CD4-positive, alpha-beta T cell (primary cell): Measurements from ENCODE around the gene TSKS. TPM values are rescaled to one million over a fixed set of nuclear protein-coding genes. Genes with fewer than 3 reads are reported as not detected.

Experiments used
- ATAC-seq: fragments of 200-7000 bp; cut with Tn5 transposase; one replicate; pipeline ENCODE4 v1.10.0; 2022; ENCODE audit warnings: mild to moderate bottlenecking; ENCODE audit not compliant: poor library complexity
- CTCF ChIA-PET: fragments of 350-600 bp; sonication (Branson Sonifier 250); formaldehyde crosslinking; loops from one replicate; lab custom pipeline; 2021; ENCODE audit warnings: antibody characterized with exemption, inconsistent platforms; lab: Charles Lee
- POLR2A ChIA-PET: fragments of 350-600 bp; sonication (Branson Sonifier 250); formaldehyde crosslinking; loops from one replicate; lab custom pipeline; 2021; ENCODE audit warnings: antibody characterized with exemption, inconsistent platforms; lab: Charles Lee
- DNase-seq, 14 experiments: peaks; one replicate each; pipeline ENCODE4 v3.0.0-alpha.2; 2013 to 2020; ENCODE audit warnings: mixed read lengths in 2 of 14
- H3K27ac ChIP-seq, 2 donors: one replicate each; pipeline versions ENCODE4 v1.5.1 to v1.7.0; 2013; ENCODE audit warnings: low read length in 2 of 2, low read depth in 1 of 2, mild to moderate bottlenecking in 1 of 2
- H3K27me3 ChIP-seq, 2 experiments: 1 replicate in 1 of 2; 2 replicates in 1 of 2; pipeline versions ENCODE4 v1.6.1 to v1.7.0; 2013; ENCODE audit warnings: low read length in 2 of 2, control low read depth in 1 of 2, mild to moderate bottlenecking in 1 of 2, moderate library complexity in 1 of 2; ENCODE audit not compliant: insufficient read depth in 2 of 2, control insufficient read depth in 1 of 2
- H3K36me3 ChIP-seq: one replicate; pipeline ENCODE4 v1.6.1; 2013; ENCODE audit warnings: low read length, control low read depth; ENCODE audit not compliant: insufficient read depth
- H3K4me1 ChIP-seq: one replicate; pipeline ENCODE4 v1.6.1; 2013; ENCODE audit warnings: low read length, control low read depth; ENCODE audit not compliant: insufficient read depth
- H3K4me3 ChIP-seq: one replicate; pipeline ENCODE4 v1.5.1; 2013; ENCODE audit warnings: mild to moderate bottlenecking, low read length, moderate library complexity
- H3K9me3 ChIP-seq, 2 experiments: 1 replicate in 1 of 2; 2 replicates in 1 of 2; pipeline versions ENCODE4 v1.6.1 to v1.7.0; 2013; ENCODE audit warnings: low read length in 2 of 2, mild to moderate bottlenecking in 2 of 2, control low read depth in 1 of 2, moderate library complexity in 1 of 2; ENCODE audit not compliant: control insufficient read depth in 1 of 2, insufficient read depth in 1 of 2
- H3K27ac Mint-ChIP-seq: one replicate; pipeline ENCODE4 v1.8.0; 2020; ENCODE audit warnings: mixed read lengths
- H3K27me3 Mint-ChIP-seq: one replicate; pipeline ENCODE4 v1.8.0; 2021; ENCODE audit warnings: mixed read lengths
- H3K36me3 Mint-ChIP-seq: one replicate; pipeline ENCODE4 v1.8.0; 2021; ENCODE audit warnings: low read depth, mixed read lengths
- H3K4me1 Mint-ChIP-seq: one replicate; pipeline ENCODE4 v1.8.0; 2021; ENCODE audit warnings: low read depth, mixed read lengths
- H3K4me3 Mint-ChIP-seq: one replicate; pipeline ENCODE4 v1.8.0; 2020; ENCODE audit warnings: mild to moderate bottlenecking, mixed read lengths
- H3K9me3 Mint-ChIP-seq: one replicate; pipeline ENCODE4 v1.8.0; 2020; ENCODE audit warnings: mixed read lengths
- intact Hi-C, 2 experiments: fragments of 100-400 bp; cut with DNase I in 1 of 2; cut with micrococcal nuclease in 1 of 2; formaldehyde crosslinking; loops; one replicate each; pipeline versions ENCODE4 v1.15.1 to v1.9.0; 2023 to 2025; cut with DNase I, micrococcal nuclease
- total RNA-seq, 174 experiments: library from RNA in 2 of 174; stranded (reverse) in 2 of 174; gene quantifications; one replicate each; pipeline ENCODE4 v1.2.3 and lab custom pipeline; 2021 to 2026
- TF ChIP-seq, protein P1 (sequence below): fragments of 200-600 bp; IDR thresholded peaks from one replicate; pipeline ENCODE4 v1.8.0; 2022; ENCODE audit warnings: antibody characterized with exemption, mild to moderate bottlenecking

TSKS gene
- total RNA-seq, 2 experiments from 2014 or later: 2.1 to 2.9 TPM

DNA sequence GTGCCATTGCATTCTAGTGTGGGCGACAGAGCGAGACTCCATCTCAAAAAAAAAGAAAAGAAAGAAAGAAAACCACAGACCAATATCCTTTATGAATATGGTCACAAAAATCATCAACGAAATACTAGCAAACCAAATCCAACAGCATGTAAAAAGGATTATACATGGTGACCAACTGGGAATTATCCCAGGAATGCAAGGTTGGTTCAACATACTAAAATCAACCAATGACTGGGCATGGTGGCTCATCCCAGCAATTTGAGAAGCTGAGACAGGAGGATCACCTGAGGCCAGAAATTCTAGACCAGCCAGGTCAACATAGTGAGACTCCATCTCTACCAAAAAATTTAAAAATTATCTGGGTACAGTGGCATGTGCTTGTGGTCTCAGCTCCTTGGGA, 7.2 kb downstream of the TSKS start:
- CTCF ChIA-PET: no interaction called here
- Mint-ChIP-seq H3K36me3 (no peaks in the 10 kb centered on the region), H3K9me3 (no peaks in the 10 kb centered on the region), H3K27ac (no peak overlapping the region), H3K4me3 (no peak overlapping the region), H3K27me3 (no peaks in the 10 kb centered on the region), H3K4me1 (no peaks in the 10 kb centered on the region)
- H3K4me3 ChIP-seq: no peak overlapping the region
- no peak for DNase-seq
- peaks cover 4 to 15% of the 10 kb centered on the region in 2 experiments for H3K9me3 ChIP-seq
- POLR2A ChIA-PET: no interaction called here
- no peaks in the 10 kb centered on the region for H3K27me3 ChIP-seq
- intact Hi-C loops: no loop called here
- no peaks in the 10 kb centered on the region for H3K4me1 ChIP-seq
- H3K36me3 ChIP-seq: no peaks in the 10 kb centered on the region
- TF ChIP-seq, protein P1, sequence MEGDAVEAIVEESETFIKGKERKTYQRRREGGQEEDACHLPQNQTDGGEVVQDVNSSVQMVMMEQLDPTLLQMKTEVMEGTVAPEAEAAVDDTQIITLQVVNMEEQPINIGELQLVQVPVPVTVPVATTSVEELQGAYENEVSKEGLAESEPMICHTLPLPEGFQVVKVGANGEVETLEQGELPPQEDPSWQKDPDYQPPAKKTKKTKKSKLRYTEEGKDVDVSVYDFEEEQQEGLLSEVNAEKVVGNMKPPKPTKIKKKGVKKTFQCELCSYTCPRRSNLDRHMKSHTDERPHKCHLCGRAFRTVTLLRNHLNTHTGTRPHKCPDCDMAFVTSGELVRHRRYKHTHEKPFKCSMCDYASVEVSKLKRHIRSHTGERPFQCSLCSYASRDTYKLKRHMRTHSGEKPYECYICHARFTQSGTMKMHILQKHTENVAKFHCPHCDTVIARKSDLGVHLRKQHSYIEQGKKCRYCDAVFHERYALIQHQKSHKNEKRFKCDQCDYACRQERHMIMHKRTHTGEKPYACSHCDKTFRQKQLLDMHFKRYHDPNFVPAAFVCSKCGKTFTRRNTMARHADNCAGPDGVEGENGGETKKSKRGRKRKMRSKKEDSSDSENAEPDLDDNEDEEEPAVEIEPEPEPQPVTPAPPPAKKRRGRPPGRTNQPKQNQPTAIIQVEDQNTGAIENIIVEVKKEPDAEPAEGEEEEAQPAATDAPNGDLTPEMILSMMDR: no peak
- no peak for ATAC-seq
- H3K27ac ChIP-seq: no peak overlapping the region

DNA sequence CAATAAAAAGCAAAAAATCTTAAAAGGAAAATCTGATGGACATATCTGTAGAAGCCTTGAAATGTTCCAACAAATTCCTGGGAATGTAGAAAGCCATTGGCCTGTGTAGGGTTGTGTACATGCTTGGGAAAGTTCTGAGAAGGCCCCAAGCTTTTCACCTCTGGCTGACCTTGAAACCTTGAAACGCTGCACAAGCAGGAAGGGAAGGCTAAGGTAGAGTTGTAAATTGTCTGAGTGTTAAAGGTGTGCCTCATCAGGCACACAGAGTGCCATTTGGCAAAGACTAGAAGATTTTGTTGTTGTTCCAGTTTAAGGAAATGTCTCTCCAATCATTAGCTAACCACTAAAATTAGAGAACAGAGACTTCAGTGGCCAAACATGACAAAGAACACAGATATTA, 10.4 kb downstream of the TSKS start:
- ChIA-PET CTCF (no interaction called here), POLR2A (no interaction called here)
- no peak overlapping the region for H3K4me3 ChIP-seq
- H3K9me3 ChIP-seq: peaks cover 4 to 15% of the 10 kb centered on the region in 2 experiments
- H3K36me3 ChIP-seq: no peaks in the 10 kb centered on the region
- no peak overlapping the region for H3K27ac ChIP-seq
- Mint-ChIP-seq H3K27ac (no peak overlapping the region), H3K4me3 (no peak overlapping the region), H3K27me3 (no peaks in the 10 kb centered on the region), H3K4me1 (no peaks in the 10 kb centered on the region), H3K36me3 (no peaks in the 10 kb centered on the region), H3K9me3 (no peaks in the 10 kb centered on the region)
- no peaks in the 10 kb centered on the region for H3K27me3 ChIP-seq
- TF ChIP-seq, protein P1: no peak
- intact Hi-C loops: no loop called here
- ATAC-seq (no peak), DNase-seq (no peak)
- H3K4me1 ChIP-seq: no peaks in the 10 kb centered on the region

DNA sequence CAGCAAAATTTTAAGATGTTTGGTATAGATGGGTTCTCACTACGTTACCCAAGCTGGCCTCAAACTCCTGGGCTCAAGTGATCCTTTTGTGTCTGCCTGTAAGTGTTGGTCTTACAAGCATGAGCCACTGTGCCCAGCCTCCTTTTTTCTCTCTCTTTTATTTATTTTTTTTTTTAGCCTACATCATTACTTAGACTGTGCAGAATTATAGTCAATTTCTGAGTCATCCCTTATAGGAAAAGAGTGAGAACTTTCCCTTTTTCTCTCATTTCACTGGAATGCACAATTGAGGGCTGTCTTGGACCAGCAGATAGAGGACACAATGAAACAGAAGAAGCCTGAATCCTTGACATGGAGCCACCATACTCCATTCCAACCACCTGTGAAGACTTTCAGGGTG, 13.3 kb downstream of the TSKS start:
- intact Hi-C loops: no loop called here
- Mint-ChIP-seq H3K27ac (no peak overlapping the region), H3K27me3 (no peaks in the 10 kb centered on the region), H3K36me3 (no peaks in the 10 kb centered on the region), H3K4me3 (no peak overlapping the region), H3K9me3 (no peaks in the 10 kb centered on the region), H3K4me1 (no peaks in the 10 kb centered on the region)
- DNase-seq (no peak), ATAC-seq (no peak)
- TF ChIP-seq, protein P1: no peak
- H3K4me3 ChIP-seq: no peak overlapping the region
- CTCF ChIA-PET: no interaction called here
- peaks cover 0 to 5% of the 10 kb centered on the region in 2 experiments for H3K9me3 ChIP-seq
- POLR2A ChIA-PET: interaction anchor here (0.7 kb wide), 1 partner anchor 151 kb away, joined by 4 read pairs; no protein-coding TSS in a partner anchor
- no peak overlapping the region for H3K27ac ChIP-seq
- no peaks in the 10 kb centered on the region for H3K36me3 ChIP-seq
- H3K4me1 ChIP-seq: peaks cover 6% of the 10 kb centered on the region
- H3K27me3 ChIP-seq: no peaks in the 10 kb centered on the region
